Measurements from ENCODE around the gene FADS3. TPM values are rescaled to one million over a fixed set of nuclear protein-coding genes. Genes with fewer than 3 reads are reported as not detected.
"Not testable (repeated sequence)": the region's sequence is repeated elsewhere in the genome, so short reads cannot be mapped to it uniquely, and the experiment has no call there.

Gene FADS3
- polyA plus RNA-seq, 4 donors: 16.2 to 21.5 (median 16.8) TPM

DNA sequence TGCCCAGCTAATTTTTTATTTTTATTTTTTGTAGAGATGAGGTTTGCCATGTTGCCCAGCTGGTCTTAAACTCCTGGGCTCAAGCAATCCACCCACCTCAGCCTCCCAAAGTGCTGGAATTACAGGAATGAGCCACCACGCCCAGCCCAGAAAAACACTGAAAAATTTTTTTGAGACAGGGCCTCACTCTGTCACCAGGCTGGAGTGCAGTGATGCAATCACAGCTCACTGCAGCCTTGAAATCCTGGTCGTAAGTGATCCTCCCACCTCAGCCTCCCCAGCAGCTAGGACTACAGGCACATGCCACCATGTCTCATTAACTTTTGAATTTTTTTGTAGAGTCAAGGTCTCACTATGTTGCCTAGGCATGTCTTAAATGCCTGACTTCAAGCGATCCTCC lies 9.1 kb downstream of the FADS3 start:
- DNase-seq (ENCODE audit: low read depth in 4 of 4, low spot score in 2 of 4): not testable (repeated sequence)

DNA sequence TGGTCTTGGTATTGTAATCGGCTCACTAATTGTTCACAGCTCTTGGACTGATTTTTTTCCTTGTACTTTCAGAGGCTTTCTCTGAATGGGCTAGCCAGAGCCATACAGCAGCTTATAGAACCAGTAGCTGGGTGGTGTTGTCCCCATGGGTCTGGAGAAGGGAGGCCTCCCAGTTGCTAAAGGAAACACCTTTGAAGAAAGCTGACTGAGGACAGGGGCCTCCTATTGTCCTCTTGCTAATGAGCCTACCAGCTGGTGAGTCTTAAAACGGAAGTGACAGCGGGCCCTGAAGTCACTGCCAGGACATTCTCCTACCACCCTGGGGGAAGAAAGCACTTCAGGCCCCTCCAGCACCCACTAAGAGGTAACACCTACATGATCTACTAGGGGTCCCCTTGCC lies 9.9 kb downstream of the FADS3 start:
- DNase-seq (ENCODE audit: low read depth in 4 of 4, low spot score in 2 of 4): no peak

GRCh38 chr11:61880454-61880853 lies 10.9 kb downstream of the FADS3 start:
- no peak for DNase-seq (ENCODE audit: low read depth in 4 of 4, low spot score in 2 of 4)

GRCh38 chr11:61880031-61880430 lies 11.3 kb downstream of the FADS3 start:
- no peak for DNase-seq (ENCODE audit: low read depth in 4 of 4, low spot score in 2 of 4)

GRCh38 chr11:61879152-61879551 lies 12.2 kb downstream of the FADS3 start:
- DNase-seq (ENCODE audit: low read depth in 4 of 4, low spot score in 2 of 4): no peak

DNA sequence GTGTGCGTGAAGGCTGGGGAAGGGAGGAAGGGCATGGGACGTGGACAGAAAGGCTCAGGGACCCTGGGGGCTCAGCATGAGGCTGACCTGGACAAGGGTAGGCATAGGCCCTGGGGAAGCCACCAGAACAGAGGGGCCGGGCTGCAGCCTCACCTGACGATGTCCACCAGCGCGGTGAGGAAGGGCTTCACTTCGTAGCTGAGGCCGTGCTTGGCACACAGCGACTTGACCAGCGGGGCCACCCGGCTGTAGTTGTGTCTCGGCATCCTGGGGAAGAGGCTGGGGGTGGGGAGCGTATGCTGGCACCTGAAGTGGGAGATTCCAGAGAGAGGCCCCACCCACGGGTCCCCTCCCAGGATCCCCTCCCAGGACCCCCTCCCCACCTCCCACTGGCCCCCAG lies 15.6 kb downstream of the FADS3 start:
- DNase-seq (ENCODE audit: low read depth in 4 of 4, low spot score in 2 of 4): no peak

GRCh38 chr11:61874853-61875252 lies 16.5 kb downstream of the FADS3 start:
- no peak for DNase-seq (ENCODE audit: low read depth in 4 of 4, low spot score in 2 of 4)

DNA sequence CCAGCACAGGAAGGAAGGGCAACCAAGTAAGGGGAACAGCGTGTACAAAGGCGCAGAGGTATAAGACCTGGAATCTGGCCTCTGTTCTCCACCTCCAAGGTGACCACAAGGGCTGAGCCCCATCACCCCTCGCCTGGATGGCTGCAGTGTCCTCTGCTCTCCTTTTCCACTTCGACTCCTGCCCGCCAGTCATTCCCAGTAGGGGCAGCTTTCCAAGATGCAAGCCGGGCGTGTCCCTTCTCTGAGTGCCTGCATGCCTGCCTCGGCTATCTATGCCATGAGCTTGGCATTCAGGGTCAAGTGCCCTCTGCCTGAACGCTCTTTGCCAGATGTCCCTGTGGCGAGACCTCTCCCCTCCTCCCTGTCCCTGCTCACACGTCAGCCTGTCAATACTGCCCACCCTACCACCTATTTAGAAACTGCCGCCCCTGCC lies 17.0 kb downstream of the FADS3 start:
- DNase-seq (ENCODE audit: low read depth in 4 of 4, low spot score in 2 of 4): no peak

- DNase-seq (ENCODE audit: low read depth in 4 of 4, low spot score in 2 of 4): no peak
Observed at GRCh38 chr11:61873588-61874376, 17.6 kb downstream of the FADS3 start.

- no peak for DNase-seq (ENCODE audit: low read depth in 4 of 4, low spot score in 2 of 4)
Observed at GRCh38 chr11:61872935-61873565, 18.3 kb downstream of the FADS3 start.

DNA sequence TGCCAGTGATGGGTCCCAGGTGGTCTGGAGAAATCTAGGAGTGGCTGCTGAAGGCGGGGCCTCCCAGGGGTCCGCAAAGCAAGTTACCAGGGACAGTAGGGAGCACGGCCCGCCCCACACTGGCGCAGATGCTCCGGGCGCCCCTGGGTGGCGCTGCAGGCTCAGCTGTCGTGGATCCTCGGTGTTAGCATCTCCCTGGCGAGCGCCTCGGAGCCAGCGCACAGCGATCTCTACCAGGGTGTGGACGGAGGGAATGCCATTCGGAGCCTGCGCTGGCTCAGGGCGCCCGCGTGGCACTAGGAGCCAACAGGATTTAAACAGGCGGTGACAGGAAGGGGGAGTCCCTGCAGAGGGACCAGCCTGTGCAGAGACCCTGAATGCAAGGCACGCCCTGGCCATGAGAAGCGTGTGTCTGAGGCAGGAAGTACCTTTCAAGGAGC lies 20.2 kb downstream of the FADS3 start:
- DNase-seq (ENCODE audit: low read depth in 4 of 4, low spot score in 2 of 4): peak in 2 of 4 donors; percentile 57 to 64

DNA sequence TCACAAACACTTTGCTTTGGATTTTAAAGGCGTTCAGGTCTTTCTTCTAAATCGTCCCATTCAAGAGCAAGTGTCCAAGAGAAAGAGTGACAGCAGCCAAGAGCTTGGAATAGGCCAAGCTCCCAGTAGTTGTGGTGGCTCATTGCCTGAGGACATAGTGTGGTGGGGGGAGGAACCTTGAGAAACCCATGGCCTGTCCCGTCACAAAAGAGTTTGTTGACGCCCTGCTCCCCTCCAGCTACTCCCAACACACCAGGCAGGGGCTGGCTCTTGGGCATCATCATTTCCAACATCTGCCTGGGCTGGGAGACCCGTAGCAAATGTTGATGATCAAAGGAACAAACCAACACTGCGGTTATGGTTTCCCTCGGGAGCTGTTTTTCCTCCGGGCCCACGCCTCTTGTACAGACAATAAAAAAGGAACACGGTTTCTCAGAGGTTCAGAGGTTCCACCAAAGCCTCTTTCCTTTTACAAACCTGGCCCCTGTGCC lies 20.8 kb downstream of the FADS3 start:
- no peak for DNase-seq (ENCODE audit: low read depth in 4 of 4, low spot score in 2 of 4)

DNA sequence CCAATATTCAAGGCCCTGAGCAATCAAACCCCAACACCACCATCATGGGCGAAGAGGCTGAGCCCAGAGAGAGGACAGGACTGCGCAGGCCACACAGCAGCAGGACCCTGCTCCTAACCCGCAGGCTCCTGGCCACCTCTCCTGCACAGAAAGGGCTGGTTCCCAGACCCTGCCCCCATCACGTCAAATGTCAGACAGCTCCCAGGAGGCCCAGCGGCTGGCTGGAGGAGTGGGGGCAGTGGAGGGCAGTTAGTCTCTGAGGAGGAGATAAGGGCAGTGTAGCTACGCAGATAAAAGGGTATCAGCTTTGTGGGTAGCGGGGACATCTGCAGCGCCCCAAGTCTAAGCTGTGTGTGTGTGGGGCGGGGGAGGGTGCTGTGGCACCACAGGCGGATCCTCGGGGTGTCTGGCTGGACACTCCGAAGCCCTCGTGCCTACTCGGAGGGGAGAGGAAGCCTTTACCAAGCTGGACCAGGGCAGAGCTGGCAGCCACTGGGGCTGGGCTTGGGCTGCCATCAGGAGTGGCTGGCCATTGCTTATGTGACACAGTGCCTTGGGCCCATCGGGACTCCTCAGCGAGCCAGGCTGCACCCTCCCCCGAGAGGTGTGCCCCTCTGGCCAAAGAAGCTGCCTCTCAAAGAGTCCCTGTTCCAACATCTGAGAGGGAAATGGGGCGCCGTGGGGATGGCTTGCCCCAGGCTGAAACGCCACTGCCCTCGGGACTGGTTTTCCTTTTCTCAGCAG lies 21.5 kb downstream of the FADS3 start:
- no peak for DNase-seq (ENCODE audit: low read depth in 4 of 4, low spot score in 2 of 4)

GRCh38 chr11:61869429-61869707 lies 22.0 kb downstream of the FADS3 start:
- no peak for DNase-seq (ENCODE audit: low read depth in 4 of 4, low spot score in 2 of 4)

- no peak for DNase-seq (ENCODE audit: low read depth in 4 of 4, low spot score in 2 of 4)
Observed at GRCh38 chr11:61868571-61869428, 22.5 kb downstream of the FADS3 start.

DNA sequence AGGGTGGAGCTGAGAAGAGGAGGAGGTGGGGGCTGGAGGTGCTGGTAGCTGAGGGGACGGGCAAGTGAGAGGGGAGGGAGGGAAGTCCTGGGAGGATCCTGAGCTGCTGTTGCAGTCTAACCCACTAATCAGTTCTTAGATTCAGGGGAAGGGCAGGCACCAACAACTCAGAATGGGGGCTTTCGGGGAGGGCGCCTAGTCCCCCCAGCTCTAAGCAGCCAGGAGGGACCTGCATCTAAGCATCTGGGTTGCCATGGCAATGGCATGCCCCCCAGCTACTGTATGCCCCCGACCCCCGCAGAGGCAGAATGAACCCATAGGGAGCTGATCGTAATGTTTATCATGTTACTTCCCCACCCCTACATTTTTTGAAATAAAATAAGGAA lies 24.4 kb downstream of the FADS3 start:
- DNase-seq (ENCODE audit: low read depth in 4 of 4, low spot score in 2 of 4): no peak

GRCh38 chr11:61866231-61866957 lies 25.0 kb downstream of the FADS3 start:
- no peak for DNase-seq (ENCODE audit: low read depth in 4 of 4, low spot score in 2 of 4)

DNA sequence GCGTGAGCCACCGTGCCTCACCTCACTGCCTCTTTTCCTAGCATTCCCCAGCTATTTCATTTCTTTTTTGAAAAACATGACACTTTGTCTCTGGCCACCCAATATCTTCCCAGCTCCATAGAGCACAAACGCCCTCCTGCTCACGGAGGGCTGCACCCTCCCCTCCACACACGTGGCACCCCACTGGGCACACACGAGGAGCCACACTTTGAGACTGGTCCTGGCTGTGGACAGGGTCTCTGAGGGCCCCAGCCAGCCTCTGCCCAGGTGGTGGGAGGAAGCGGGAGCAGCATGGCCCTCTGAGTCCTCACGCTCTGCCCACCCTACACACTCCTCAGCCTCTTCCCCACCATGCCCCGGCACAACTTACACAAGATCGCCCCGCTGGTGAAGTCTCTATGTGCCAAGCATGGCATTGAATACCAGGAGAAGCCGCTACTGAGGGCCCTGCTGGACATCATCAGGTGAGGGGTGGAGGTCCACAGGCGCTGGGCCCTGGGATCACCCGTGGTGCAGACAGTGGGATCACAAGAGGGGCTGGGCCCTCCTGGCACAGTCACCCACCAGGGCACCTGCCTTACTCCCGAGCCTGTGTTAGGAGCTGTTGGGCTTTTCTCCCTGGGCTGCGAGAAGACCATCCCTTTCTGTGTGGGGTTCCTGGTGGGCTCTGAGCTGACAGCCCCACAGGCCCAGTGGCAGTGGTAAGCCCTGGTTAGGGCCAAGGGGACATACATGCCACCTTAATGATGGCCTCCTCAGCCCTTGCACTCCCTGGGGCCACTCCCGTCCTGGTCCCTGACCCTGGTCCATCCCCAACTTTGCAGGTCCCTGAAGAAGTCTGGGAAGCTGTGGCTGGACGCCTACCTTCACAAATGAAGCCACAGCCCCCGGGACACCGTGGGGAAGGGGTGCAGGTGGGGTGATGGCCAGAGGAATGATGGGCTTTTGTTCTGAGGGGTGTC lies 26.2 kb downstream of the FADS3 start:
- no peak for DNase-seq (ENCODE audit: low read depth in 4 of 4, low spot score in 2 of 4)

- no peak for DNase-seq (ENCODE audit: low read depth in 4 of 4, low spot score in 2 of 4)
Observed at GRCh38 chr11:61863548-61864081, 27.7 kb downstream of the FADS3 start.
